Thoracic aorta endothelial cell (primary cell): Measurements from ENCODE around the gene S100A3. TPM values are rescaled to one million over a fixed set of nuclear protein-coding genes. Genes with fewer than 3 reads are reported as not detected.

Experiments
- total RNA-seq: library from RNA; depleted of rRNA; stranded (reverse); fragments of >200 nt; gene quantifications from 2 replicates; pipeline ENCODE4 v1.2.3, GENCODE V29; 2012

S100A3 gene, protein sequence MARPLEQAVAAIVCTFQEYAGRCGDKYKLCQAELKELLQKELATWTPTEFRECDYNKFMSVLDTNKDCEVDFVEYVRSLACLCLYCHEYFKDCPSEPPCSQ
- total RNA-seq = 0.53 and 0.79 TPM in 2 replicates

GRCh38 chr1:153548722-153549688 lies at the start of gene S100A3:
Gene S100A3 (minus strand): TSS chr1:153549258. CDS start chr1:153548485, 773 bp downstream.

DNA sequence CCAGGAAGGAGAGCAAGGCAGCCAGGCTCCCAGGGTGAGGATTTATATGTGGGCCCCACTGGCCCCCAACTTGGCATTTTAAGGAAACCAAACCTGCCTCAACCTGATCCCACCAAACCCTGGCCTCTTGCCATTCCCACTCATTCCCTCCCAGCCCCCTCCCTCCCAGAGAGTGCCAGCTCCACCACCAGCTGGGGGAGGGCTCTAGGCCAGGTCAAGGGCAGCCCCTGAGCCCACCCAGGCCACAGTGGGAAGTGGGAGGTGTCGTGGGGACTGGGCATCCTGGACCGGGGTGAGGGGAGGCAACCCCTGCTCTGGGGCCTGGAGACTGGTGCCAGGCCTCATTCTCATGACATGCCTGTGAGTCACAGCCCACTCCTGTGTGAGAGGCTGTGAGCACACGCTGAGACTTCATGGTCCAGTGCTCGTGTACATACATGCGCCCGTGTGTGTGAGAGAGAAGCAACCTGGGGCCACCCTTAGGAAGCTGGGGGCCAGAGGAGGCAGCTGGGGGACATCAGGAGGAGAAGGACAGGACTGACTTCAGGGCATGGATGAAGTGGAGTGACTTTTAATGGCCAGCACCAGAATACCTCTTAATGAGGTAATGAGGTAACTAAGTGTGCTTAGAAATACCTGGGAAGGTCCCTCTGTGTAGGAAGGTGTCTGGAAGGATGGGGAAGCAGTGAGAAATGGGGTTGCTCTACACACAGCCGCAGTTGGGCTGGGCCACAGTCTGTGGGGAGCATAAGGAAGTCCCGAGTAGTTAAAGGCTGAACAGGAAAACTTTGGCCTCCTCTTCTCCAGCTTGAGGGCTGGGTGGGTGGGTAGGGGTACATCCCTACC lies 16.7 kb upstream of the S100A3 start, which contains the start of gene S100A2:
Gene S100A2, minus strand, starts transcription at position 316 of the 846 bp plus-strand sequence. CDS start 1,967 bp downstream, outside the sequence.

GRCh38 chr1:153545067-153546055 lies 3.7 kb downstream of the S100A3 start, which contains the start of gene S100A4:
Gene S100A4 (minus strand): TSS chr1:153545806. CDS start chr1:153544794, 1,012 bp downstream.

GRCh38 chr1:153540394-153541361 lies 8.4 kb downstream of the S100A3 start, which contains the start of gene S100A5:
Gene S100A5 (minus strand): TSS chr1:153540934. CDS start chr1:153540191, 743 bp downstream.

DNA sequence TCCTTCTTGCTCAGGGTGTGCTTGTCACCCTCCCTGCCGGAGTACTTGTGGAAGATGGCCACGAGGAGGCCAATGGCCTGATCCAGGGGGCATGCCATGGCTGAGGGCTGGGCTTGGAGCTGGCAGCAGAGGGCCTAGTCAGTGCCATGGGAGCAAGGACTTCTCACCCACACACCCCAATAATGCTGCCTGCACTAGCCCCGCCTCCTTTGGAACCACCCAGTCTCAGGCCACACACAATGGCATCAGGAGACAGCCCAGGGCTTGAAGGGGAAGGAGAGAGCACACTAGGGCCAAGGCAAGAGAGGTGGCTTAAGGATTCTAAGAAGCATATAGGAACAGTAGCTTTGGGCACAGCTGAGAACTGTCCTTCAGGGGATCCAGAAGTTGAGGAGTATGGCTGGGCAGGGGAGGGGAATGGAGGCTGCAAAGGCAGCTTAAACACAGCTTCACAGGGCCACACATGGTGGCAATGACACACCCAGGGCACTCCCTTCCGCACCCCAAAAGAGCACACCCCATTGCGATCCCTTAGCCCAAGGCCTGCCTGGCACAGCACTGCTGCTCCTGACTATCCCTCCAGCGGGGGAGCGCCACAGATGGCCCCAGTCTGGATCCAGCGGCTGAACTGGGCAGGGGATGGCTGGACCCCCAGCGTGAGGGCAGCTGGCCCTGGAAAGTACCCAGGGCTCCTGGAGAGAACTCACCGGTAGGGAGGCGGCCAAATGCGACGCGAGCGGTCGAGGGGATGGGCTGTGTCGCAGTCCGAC lies 13.6 kb downstream of the S100A3 start, which contains the start of gene S100A6:
Gene S100A6, minus strand, starts transcription at position 750 of the 770 bp plus-strand sequence. Its CDS starts 652 bp downstream, at position 98.

Other genes starting within 250 kb of the S100A3 start
- gene PGLYRP3, start 236.3 kb downstream of the S100A3 start, total RNA-seq = not detected in 2 replicates
- gene PGLYRP4, start 200.4 kb downstream of the S100A3 start, total RNA-seq = not detected in 2 replicates
- gene S100A9, start 191.4 kb downstream of the S100A3 start, total RNA-seq = not detected in 2 replicates
- not detected in 2 replicates for gene S100A12, start 173.6 kb downstream of the S100A3 start, total RNA-seq
- gene S100A8, start 158.2 kb downstream of the S100A3 start, total RNA-seq = not detected in 2 replicates
- gene S100A7A, start 132.7 kb downstream of the S100A3 start, total RNA-seq = not detected in 2 replicates
- gene S100A7, start 88.6 kb downstream of the S100A3 start, total RNA-seq = not detected in 2 replicates
- gene S100A6, start 13.3 kb downstream of the S100A3 start, total RNA-seq = 557 and 593 TPM in 2 replicates
- gene S100A5, start 8.3 kb downstream of the S100A3 start, total RNA-seq = not detected in 2 replicates
- 1.2 and 2.1 TPM in 2 replicates for gene S100A4, start 3.5 kb downstream of the S100A3 start, total RNA-seq
- gene S100A2, start 16.6 kb upstream of the S100A3 start, total RNA-seq = 2.4 and 3.1 TPM in 2 replicates
- 530 TPM in 2 replicates for gene S100A16, start 63.9 kb upstream of the S100A3 start, total RNA-seq
- gene S100A14, start 67.1 kb upstream of the S100A3 start, total RNA-seq = not detected in 2 replicates
- 96.9 and 122 TPM in 2 replicates for gene S100A13, start 78.2 kb upstream of the S100A3 start, total RNA-seq
- not detected in 2 replicates for gene S100A1, start 79.2 kb upstream of the S100A3 start, total RNA-seq
- gene CHTOP, start 84.8 kb upstream of the S100A3 start, total RNA-seq = 44.3 and 46.4 TPM in 2 replicates
- 42.9 and 46.0 TPM in 2 replicates for gene SNAPIN, start 109.4 kb upstream of the S100A3 start, total RNA-seq
- 321 and 376 TPM in 2 replicates for gene ILF2, start 121.7 kb upstream of the S100A3 start, total RNA-seq
- gene NPR1, start 129.4 kb upstream of the S100A3 start, total RNA-seq = 3.7 and 7.8 TPM in 2 replicates
- gene INTS3, start 178.8 kb upstream of the S100A3 start, total RNA-seq = 49.9 and 55.4 TPM in 2 replicates
- gene SLC27A3, start 226.1 kb upstream of the S100A3 start, total RNA-seq = 14.9 and 19.1 TPM in 2 replicates